Measurements from ENCODE around the gene KCNQ1.

- TF ChIP-seq CTCF (IDR thresholded peaks at IDR 0.05): no peak
- TF ChIP-seq POLR2A (IDR thresholded peaks at IDR 0.05): no peak
- TF ChIP-seq EP300 (IDR thresholded peaks at IDR 0.05): peak; percentile 80
Measured at GRCh38 chr11:2825261-2825888, 380.6 kb downstream of the KCNQ1 start.
